K562 (cell line): ENCODE data around the gene ACADSB. TPM values are rescaled to one million over a fixed set of nuclear protein-coding genes. Genes with fewer than 3 reads are reported as not detected.

Experiments used
- CHAMP1 ChIP-seq: fragments of 450-650 bp; IDR thresholded peaks from 2 replicates; pipeline ENCODE4 v1.6.1; 2016; ENCODE audit warnings: mild to moderate bottlenecking
- KAT8 ChIP-seq: fragments of 450-650 bp; IDR thresholded peaks from 2 replicates; pipeline ENCODE4 v1.6.1; 2016; ENCODE audit warnings: low read depth, mild to moderate bottlenecking
- KLF6 ChIP-seq: fragments of 250-450 bp; sonication (Bioruptor Pico); IDR thresholded peaks from 2 replicates; pipeline ENCODE4 v1.4.0; 2020; ENCODE audit warnings: mild to moderate bottlenecking, moderate library complexity, borderline replicate concordance
- MCM3 ChIP-seq: fragments of 450-650 bp; IDR thresholded peaks from 2 replicates; pipeline ENCODE4 v1.6.1; 2016
- MYNN ChIP-seq, 2 experiments: sonication (generic); formaldehyde crosslinking in 1 of 2; IDR thresholded peaks; 2 replicates each; pipeline versions ENCODE4 v1.5.0 to v1.6.1; 2016 to 2020; ENCODE audit warnings: antibody characterized with exemption in 1 of 2, missing genetic modification reagents in 1 of 2
- NFIC ChIP-seq: fragments of 450-650 bp; IDR thresholded peaks from 2 replicates; pipeline ENCODE4 v1.6.1; 2017; ENCODE audit warnings: mild to moderate bottlenecking, inconsistent platforms
- POLR3A ChIP-seq: IDR thresholded peaks from 2 replicates; pipeline ENCODE4 v1.6.1; 2011; ENCODE audit warnings: borderline replicate concordance, mild to moderate bottlenecking, moderate library complexity; ENCODE audit not compliant: insufficient read length, insufficient read depth; ENCODE audit errors: extremely low read depth
- SMARCA4 ChIP-seq: fragments of 450-650 bp; IDR thresholded peaks from 2 replicates; pipeline ENCODE4 v1.6.1; 2016
- ZBTB34 ChIP-seq: fragments of 250-450 bp; sonication (Bioruptor Pico); IDR thresholded peaks from 2 replicates; pipeline ENCODE4 v1.8.0; 2021; ENCODE audit warnings: mild to moderate bottlenecking, moderate library complexity
- ZNF12 ChIP-seq: sonication (generic); formaldehyde crosslinking; IDR thresholded peaks from 2 replicates; pipeline ENCODE4 v1.4.0; 2020; ENCODE audit warnings: mild to moderate bottlenecking, missing genetic modification reagents
- ZNF124 ChIP-seq: sonication (generic); formaldehyde crosslinking; IDR thresholded peaks from 2 replicates; pipeline ENCODE4 v1.8.1; 2022; ENCODE audit warnings: missing genetic modification reagents
- polyA plus RNA-seq, 8 experiments: library from polyadenylated mRNA; depleted of rRNA in 4 of 8; stranded (reverse) in 5 of 8; unstranded in 3 of 8; fragments of >200 nt; fragmentation: Nextera tagmentation in 2 of 8; fragmentation: Illumina TruSeq in 1 of 8; extraction: Ambion mirVana in 2 of 8; extraction: Trizol in 1 of 8; gene quantifications; 2 replicates each; pipeline versions ENCODE4 v1.2.1 to v1.2.3, GENCODE V29; 2011 to 2014; ENCODE audit warnings: inconsistent platforms in 1 of 8, missing spikeins in 1 of 8
- total RNA-seq, 7 experiments: library from RNA; depleted of rRNA in 6 of 7; stranded (reverse); fragments of >200 nt in 6 of 7; fragmentation: Illumina TruSeq in 2 of 7; extraction: Trizol in 2 of 7; gene quantifications; 2 replicates each; pipeline versions ENCODE4 v1.2.1 to v1.2.3, GENCODE V29; 2011 to 2021; ENCODE audit warnings: low replicate concordance in 1 of 7

ACADSB gene
- total and polyA plus RNA-seq, 9 of the 15 experiments (the other 6 are each of a cell fraction or from before 2014, with no cell fraction given), result 2.9 to 9.1 (median 5.8) TPM

- no peak for TF ChIP-seq CHAMP1
- TF ChIP-seq MCM3, result no peak
- TF ChIP-seq KLF6 (CRISPR knock-in tag), result no peak
- TF ChIP-seq POLR3A, result no peak
- no peak for TF ChIP-seq KAT8
- no peak for TF ChIP-seq ZNF124 (CRISPR knock-in tag)
- TF ChIP-seq NFIC, result no peak
- no peak for TF ChIP-seq ZBTB34
- TF ChIP-seq SMARCA4, result no peak
- TF ChIP-seq MYNN (IDR thresholded peaks at IDR 0.05), result no peak
- no peak for TF ChIP-seq MYNN (CRISPR knock-in tag; IDR thresholded peaks at IDR 0.05)
- no peak for TF ChIP-seq ZNF12 (CRISPR knock-in tag)
These were observed 9.9 kb upstream of the ACADSB start (continued) for GRCh38 chr10:122998934-122999333.
